ENCODE measurements around the gene MPHOSPH6.

MPHOSPH6 gene

DNA sequence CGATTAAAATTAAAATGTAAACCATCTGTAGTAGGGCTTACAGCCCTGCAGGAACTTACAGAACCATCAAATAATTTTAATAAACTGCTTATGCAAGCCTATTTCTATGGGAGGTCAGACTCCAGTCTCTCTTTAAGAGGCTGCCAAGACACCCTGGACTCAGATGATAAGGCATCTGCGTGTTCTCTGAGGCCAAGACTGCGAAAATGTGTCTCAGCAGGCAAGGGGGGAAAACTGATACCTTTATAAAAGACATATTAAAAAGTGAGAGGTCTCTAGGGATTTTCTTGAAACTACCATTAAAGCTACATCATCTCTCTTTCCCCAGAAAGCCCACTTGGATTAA, 32.2 kb downstream of the MPHOSPH6 start:
- H3K4me3 ChIP-seq (ENCODE audit: low read depth, low read length) = no peak overlapping the region
- TF ChIP-seq, protein P1, sequence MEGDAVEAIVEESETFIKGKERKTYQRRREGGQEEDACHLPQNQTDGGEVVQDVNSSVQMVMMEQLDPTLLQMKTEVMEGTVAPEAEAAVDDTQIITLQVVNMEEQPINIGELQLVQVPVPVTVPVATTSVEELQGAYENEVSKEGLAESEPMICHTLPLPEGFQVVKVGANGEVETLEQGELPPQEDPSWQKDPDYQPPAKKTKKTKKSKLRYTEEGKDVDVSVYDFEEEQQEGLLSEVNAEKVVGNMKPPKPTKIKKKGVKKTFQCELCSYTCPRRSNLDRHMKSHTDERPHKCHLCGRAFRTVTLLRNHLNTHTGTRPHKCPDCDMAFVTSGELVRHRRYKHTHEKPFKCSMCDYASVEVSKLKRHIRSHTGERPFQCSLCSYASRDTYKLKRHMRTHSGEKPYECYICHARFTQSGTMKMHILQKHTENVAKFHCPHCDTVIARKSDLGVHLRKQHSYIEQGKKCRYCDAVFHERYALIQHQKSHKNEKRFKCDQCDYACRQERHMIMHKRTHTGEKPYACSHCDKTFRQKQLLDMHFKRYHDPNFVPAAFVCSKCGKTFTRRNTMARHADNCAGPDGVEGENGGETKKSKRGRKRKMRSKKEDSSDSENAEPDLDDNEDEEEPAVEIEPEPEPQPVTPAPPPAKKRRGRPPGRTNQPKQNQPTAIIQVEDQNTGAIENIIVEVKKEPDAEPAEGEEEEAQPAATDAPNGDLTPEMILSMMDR (IDR thresholded peaks at IDR 0.05; ENCODE audit: low read depth, low read length) = no peak

DNA sequence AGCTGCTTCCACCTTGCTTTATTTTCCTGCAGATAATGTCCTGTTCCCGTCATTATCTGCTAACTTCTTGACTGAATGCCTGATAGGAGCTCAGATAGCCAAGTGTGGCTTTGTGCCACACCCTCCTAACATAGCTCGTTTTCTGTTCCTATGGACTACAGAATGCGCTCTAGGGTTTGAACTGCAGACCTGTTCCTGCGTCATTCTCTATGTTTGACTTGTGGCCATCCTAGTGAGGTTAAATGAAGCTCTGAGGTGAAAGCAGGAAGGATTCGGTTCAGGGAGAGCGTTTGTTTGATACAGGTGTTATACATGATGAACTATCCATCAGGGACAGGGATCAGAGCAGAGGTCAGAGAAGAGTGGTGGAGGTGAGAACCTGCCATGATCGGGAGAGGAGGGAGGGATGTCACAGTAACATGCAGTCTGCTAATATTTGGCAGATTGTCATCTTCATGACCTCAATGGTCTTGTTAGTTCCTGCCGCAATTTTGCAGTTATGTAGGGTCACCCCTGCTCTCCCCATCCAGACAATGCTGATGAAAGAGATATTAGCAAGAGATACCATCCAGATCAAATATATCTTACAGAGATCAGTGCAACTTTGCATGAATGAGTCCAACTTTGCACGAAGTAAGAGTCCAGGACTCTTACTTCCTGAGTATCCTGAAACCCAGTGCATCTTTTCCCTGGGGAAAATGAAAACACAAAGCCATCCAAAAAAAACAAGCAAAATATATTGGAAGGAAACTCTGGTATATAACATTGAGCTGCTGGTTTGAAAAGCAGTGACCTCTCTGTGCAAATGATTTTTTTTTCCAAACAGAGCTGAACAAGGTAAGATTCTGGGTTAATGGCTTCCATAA, 32.8 kb downstream of the MPHOSPH6 start:
- TF ChIP-seq, protein P1 (IDR thresholded peaks at IDR 0.05; ENCODE audit: low read depth, low read length) = no peak
- H3K4me3 ChIP-seq (ENCODE audit: low read depth, low read length) = no peak overlapping the region

DNA sequence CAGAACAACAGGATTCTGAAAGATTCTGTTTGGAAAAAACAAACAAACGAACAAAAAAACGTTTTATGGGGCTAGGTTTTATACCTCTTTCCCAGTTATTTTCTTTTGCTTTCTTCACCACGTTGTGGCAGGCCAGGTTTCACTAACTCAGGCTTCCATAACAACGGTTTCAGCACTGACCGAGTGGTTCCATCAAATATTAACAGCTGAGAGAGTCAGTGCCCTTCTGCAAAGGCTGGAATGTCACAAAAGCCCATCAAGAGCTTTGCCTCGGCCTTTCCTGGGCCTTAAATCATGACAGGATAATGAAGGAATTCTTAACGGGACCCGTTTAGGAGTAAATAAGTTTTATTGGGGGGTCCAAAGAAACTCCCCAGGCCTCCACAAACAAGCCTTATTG, 34.2 kb downstream of the MPHOSPH6 start:
- no peak overlapping the region for H3K4me3 ChIP-seq (ENCODE audit: low read depth, low read length)
- TF ChIP-seq, protein P1 (IDR thresholded peaks at IDR 0.05; ENCODE audit: low read depth, low read length) = no peak

DNA sequence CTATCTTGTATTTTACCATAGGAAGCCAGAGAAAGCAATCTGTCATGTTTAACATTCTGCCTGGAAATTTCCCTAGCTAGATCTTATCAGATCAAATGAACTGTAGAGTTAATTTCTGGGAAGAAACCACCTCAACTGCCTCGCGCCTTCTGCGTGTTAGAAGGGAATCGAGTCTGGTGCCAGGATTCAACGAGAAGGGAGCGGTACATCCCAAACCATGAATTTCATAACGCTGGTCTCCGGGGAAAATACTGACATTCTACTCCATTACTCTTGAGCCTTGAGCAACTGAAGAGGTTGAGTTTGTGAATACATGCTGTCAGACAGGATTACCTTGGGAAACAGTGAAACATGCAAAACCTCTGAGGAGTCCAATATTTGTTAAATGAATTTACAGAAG, 35.2 kb downstream of the MPHOSPH6 start:
- TF ChIP-seq, protein P1 (IDR thresholded peaks at IDR 0.05; ENCODE audit: low read depth, low read length) = no peak
- no peak overlapping the region for H3K4me3 ChIP-seq (ENCODE audit: low read depth, low read length)

DNA sequence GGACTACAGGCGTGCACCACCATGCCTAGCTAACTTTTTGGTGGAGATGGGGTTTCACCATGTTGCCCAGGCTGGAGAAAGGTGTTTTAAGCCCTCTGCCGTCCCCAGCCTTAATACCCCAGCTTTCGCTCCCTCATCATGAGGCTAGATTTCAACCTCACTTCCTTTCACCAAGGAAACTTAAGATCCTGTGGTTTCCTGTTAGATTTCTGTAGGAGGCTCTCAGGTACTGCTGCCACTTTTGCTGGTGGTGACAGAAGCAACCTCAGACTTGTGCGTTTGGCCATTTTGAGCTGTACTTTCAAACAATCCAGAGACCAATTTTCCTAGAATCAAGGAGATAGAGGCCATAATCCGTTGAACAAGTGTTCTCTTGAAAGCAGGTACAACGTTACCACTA, 36.2 kb downstream of the MPHOSPH6 start:
- no peak overlapping the region for H3K4me3 ChIP-seq (ENCODE audit: low read depth, low read length)
- TF ChIP-seq, protein P1 (IDR thresholded peaks at IDR 0.05; ENCODE audit: low read depth, low read length) = no peak

DNA sequence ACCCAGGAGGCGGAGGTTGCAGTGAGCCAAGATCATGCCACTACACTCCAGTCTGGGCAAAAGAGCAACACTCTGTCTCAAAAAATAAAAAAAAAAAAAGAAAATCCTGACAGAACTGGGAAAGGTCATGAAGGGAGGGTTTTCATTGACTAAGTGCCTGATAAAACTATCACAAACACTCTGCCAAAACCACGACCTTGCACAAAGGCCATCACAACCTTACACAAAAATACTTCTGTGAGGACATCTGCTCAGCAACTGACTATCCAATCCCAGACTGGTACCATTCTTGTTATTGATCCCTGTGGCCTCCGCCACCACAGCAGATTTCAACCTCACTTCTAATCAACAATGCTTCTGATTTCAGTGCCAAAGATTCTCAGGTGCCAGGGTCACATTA, 40.1 kb downstream of the MPHOSPH6 start:
- no peak overlapping the region for H3K4me3 ChIP-seq (ENCODE audit: low read depth, low read length)
- TF ChIP-seq, protein P1 (IDR thresholded peaks at IDR 0.05; ENCODE audit: low read depth, low read length) = no peak

DNA sequence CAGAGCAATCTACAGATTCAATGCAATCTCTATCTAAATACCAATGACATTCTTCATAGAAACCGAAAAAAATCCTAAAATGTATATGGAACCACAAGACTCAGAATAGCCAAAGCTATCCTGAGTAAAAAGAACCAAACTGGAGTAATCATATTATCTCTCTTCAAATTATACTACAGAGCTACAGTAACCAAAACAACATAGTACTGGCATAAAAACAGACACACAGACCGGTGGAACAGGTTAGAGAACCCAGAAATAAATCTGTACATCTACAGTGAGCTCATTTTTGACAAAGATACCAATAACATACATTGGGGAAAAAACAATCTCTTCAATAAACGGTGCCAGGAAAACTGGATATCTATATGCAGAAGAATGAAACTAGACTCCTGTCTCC, 45.4 kb downstream of the MPHOSPH6 start:
- H3K4me3 ChIP-seq (ENCODE audit: low read depth, low read length) = no peak overlapping the region
- TF ChIP-seq, protein P1 (IDR thresholded peaks at IDR 0.05; ENCODE audit: low read depth, low read length) = no peak

Data from WI38 (cell line).